Spinal cord (tissue), 10 donors: ENCODE data around the gene RABGEF1. TPM values are rescaled to one million over a fixed set of nuclear protein-coding genes. Genes with fewer than 3 reads are reported as not detected.
A peak's percentile ranks its signal among the peaks of the same experiment; 100 is the strongest.
"Not testable (repeated sequence)": the region's sequence is repeated elsewhere in the genome, so short reads cannot be mapped to it uniquely, and the experiment has no call there.

Source experiments
- DNase-seq, 6 donors: peaks; one replicate each; pipeline versions ENCODE4 v3.0.0 to v3.0.0-alpha.2; 2013 to 2015; ENCODE audit warnings: low spot score in 6 of 6, low read depth in 4 of 6
- H3K27ac ChIP-seq: one replicate; pipeline ENCODE4 v1.5.1; 2013; ENCODE audit warnings: low read depth, low read length, control low read depth
- H3K27me3 ChIP-seq: one replicate; pipeline ENCODE4 v1.6.1; 2013; ENCODE audit warnings: low read length; ENCODE audit not compliant: control insufficient read depth, insufficient read depth
- H3K36me3 ChIP-seq: one replicate; pipeline ENCODE4 v1.6.1; 2013; ENCODE audit warnings: low read length; ENCODE audit not compliant: control insufficient read depth, insufficient read depth
- H3K4me1 ChIP-seq: one replicate; pipeline ENCODE4 v1.6.1; 2013; ENCODE audit warnings: low read length; ENCODE audit not compliant: control insufficient read depth, insufficient read depth
- H3K4me3 ChIP-seq: one replicate; pipeline ENCODE4 v1.5.1; 2013; ENCODE audit warnings: low read depth, low read length, control low read depth
- H3K9me3 ChIP-seq: one replicate; pipeline ENCODE4 v1.6.1; 2013; ENCODE audit warnings: low read length; ENCODE audit not compliant: control insufficient read depth, insufficient read depth
- WGBS: methylation state at CpG from one replicate; pipeline ENCODE4 v1.1.5; 2013; ENCODE audit warnings: missing lambda C conversion rate; ENCODE audit not compliant: insufficient coverage; 5-methylcytosine and 5-hydroxymethylcytosine counted together
- polyA plus RNA-seq, 2 donors: library from polyadenylated mRNA; unstranded; fragments of 120-200 nt; gene quantifications; one replicate each; pipeline ENCODE4 v1.2.1, GENCODE V29; 2013; ENCODE audit not compliant: insufficient read length in 2 of 2
- total RNA-seq, 2 donors: library from RNA; depleted of rRNA in 1 of 2; stranded (reverse); fragments of 120-200 nt in 1 of 2; fragments of >200 nt in 1 of 2; gene quantifications; one replicate each; pipeline versions ENCODE4 v1.2.3 to v1.2.4, GENCODE V29; 2013 to 2014
- donor health status: healthy.

The RABGEF1 gene
- total and polyA plus RNA-seq, 4 donors: 29.6 to 42.5 (median 38.0) TPM

DNA sequence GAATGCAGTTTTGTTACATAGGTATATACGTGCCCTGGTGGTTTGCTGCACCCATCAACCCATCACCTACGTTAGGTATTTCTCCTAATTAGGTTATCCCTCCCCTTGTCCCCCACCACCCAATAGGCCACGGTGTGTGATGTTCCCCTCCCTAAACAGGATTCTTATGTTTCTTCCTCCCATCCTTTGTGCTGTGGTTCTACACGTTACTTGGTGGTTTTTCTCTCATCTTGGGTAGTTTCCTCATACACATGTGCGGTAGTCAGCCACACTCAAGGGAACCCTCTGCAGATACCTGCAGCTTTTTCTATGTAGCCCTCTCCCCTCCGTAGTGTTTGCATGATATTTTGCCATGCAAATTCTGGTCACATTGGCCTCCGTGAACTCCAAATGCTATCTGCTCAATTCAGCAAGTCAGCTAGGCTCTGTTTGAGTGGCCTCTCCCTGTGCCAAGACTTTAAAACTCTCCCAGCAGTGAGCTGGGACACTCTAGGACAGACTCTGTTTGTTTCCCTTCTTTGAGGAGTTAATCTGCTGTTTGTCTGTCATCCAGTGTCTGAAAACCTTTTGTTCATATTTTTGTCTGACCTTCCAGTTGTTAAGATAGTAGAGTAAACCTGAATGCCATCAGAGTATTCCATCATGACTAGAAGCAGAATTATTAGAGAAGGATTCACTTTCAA, 41.0 kb downstream of the RABGEF1 start:
- H3K27me3 ChIP-seq: no peaks in the 10 kb centered on the region
- H3K36me3 ChIP-seq: peaks cover 24% of the 10 kb centered on the region
- H3K9me3 ChIP-seq: no peaks in the 10 kb centered on the region
- H3K4me3 ChIP-seq: no peak overlapping the region
- 83% methylated on average over 7 of the region's 7 CpGs for WGBS
- H3K4me1 ChIP-seq: no peaks in the 10 kb centered on the region
- DNase-seq: no peak
- no peak overlapping the region for H3K27ac ChIP-seq

DNA sequence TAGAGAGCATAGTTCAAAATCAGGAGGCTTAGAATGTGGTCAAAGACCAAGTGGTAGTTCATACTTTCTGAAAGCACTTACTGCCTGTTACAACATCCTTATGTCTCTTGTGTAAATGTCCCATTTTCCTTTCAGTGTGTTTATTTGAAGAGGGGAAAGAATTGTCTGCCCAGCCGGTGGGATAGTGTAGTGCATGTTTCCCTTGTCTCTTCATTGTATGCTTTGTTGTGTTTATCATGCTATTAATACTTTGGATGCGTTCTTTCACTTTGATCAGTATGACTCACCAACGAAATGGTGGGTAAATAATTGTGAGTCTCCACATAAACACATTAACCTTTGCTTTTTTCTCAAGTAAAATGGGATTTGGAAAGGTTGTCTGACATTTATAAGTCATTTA, 42.3 kb downstream of the RABGEF1 start:
- H3K27ac ChIP-seq, H3K27me3 ChIP-seq, DNase-seq, H3K4me1 ChIP-seq, H3K4me3 ChIP-seq, H3K9me3 ChIP-seq: not testable (repeated sequence)
- H3K36me3 ChIP-seq: peaks cover 28% of the 10 kb centered on the region
- no CpG with 5 or more reads among the region's 3 CpGs for WGBS

DNA sequence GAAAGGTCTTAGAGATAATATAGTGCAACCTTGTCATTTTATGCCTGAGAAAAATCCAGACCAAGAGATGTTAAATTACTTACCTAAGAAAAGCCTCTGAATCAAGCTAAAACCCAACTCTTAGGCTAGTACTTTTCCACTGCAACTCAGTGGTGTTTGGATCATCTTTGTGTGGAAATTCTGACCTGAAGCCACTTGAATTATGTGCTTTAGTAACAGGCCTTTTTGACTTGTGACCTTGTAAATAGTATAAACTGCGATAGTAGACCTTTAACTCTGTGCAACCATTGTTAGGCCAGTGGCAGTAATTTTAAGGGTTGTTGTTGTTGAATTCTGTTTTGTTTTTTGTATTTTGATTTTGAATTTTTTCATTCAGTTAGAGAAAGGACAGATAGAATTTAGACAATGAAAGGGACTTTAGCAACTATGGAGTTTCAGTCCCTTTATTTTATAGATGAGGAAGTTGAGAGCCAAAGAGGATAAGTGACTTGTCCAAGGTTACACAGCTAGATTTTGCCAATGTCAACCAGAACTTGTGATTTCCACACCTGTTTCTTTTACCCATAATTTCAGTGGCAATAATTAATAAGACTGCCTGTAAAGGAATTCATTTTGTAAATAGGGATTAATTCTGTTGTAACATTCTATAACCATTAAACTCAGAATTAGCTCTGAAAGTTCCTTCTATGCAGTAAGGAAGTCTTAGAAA, 43.5 kb downstream of the RABGEF1 start:
- H3K9me3 ChIP-seq, H3K4me1 ChIP-seq, H3K27ac ChIP-seq, DNase-seq, H3K27me3 ChIP-seq, H3K4me3 ChIP-seq: not testable (repeated sequence)
- peaks cover 27% of the 10 kb centered on the region for H3K36me3 ChIP-seq
- WGBS: 88% methylated on average over 1 of the region's 1 CpG

DNA sequence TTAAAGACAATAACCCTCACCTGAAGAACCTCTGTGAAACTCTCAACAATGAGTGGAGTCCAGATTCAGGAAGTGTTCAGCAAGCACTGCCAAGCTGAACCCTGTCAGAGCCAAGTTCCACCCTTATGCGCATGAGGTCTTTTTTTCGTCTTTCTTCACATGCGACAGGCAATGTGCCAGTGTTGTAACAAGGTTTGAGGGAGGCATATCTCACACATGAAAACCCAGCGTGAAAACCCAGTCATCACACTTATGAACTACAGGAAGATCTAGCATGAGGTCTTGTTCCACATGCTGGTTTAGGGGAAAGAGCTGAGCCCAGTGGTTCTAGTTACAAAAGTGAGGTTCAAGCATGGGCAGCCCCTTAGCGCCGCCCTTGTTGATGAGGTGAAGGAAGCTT, 49.7 kb downstream of the RABGEF1 start:
- H3K27me3 ChIP-seq: no peaks in the 10 kb centered on the region
- no peaks in the 10 kb centered on the region for H3K4me1 ChIP-seq
- H3K4me3 ChIP-seq: no peak overlapping the region
- WGBS: 96% methylated on average over 3 of the region's 6 CpGs
- H3K36me3 ChIP-seq: peaks cover 34% of the 10 kb centered on the region
- H3K27ac ChIP-seq: no peak overlapping the region
- no peak for DNase-seq
- H3K9me3 ChIP-seq: no peaks in the 10 kb centered on the region

DNA sequence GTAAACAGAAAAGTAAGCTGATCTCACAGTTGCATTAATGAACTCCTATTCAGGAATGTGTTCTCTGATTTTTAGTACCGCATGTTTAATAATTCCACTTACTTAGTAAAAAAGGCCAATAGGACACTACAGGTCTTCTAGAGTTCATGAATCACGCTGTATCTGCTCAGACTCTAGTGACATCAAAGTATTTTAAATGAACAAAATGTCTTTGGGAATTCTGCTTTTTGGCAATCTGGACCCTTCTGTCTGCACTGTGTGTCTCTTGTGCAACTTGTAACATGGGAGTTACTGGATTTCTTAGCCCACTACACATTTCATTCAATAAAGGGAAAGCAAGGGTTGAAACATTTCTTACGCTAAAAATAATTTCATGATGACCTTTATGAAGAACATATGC, 50.2 kb downstream of the RABGEF1 start:
- H3K4me1 ChIP-seq: no peaks in the 10 kb centered on the region
- H3K27ac ChIP-seq: no peak overlapping the region
- no peaks in the 10 kb centered on the region for H3K9me3 ChIP-seq
- H3K27me3 ChIP-seq: no peaks in the 10 kb centered on the region
- no peak overlapping the region for H3K4me3 ChIP-seq
- 100% methylated on average over 1 of the region's 3 CpGs for WGBS
- H3K36me3 ChIP-seq: peaks cover 31% of the 10 kb centered on the region
- DNase-seq: no peak

DNA sequence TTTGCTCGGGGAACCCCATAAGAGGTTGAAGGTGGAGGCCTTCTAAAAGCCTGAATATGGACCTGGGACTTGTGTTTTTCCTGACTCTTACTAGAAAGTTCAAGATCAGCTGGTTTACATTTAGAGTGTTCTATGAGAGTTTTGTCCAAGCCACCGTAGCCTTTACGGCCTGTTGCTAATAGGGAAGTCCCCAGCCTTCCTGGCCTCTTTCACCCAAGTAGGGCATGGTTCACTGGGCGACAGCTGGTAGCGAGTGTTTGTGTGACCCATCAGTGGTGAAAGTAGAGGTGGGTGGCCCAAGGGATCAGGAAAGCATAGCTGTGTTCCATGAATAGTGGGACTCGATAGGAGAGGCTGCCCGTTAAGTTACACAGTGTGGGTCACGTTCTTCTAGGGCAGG, 60.1 kb downstream of the RABGEF1 start:
- H3K27ac ChIP-seq: no peak overlapping the region
- no peaks in the 10 kb centered on the region for H3K9me3 ChIP-seq
- no peaks in the 10 kb centered on the region for H3K27me3 ChIP-seq
- WGBS: 98% methylated on average over 7 of the region's 8 CpGs
- no peak overlapping the region for H3K4me3 ChIP-seq
- DNase-seq: no peak
- H3K36me3 ChIP-seq: peaks cover 58% of the 10 kb centered on the region
- no peaks in the 10 kb centered on the region for H3K4me1 ChIP-seq

DNA sequence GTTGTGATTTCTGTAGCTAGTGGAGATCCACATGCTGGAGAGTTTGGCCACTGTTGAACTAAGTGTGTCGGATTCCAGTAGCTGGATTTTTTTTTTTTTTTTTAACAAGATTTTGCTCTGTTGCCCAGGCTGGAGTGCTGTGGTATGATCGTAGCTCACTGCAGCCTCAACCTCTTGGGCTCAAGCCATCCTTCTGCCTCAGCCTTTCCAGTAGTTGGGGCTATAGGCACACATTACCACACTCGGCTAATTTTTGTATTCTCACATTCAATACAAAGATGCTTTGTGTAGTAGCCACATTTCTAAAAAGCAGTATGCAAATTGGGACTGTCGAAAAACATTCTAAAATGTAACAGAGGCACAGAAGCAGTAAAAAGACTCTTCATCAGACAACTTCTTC, 63.5 kb downstream of the RABGEF1 start:
- Histone ChIP-seq H3K4me1 (no peaks in the 10 kb centered on the region), H3K27me3 (no peaks in the 10 kb centered on the region), H3K36me3 (peaks cover 56% of the 10 kb centered on the region), H3K4me3 (no peak overlapping the region), H3K9me3 (no peaks in the 10 kb centered on the region), H3K27ac (no peak overlapping the region)
- DNase-seq: peak in 1 of 6 donors; percentile 38
- 100% methylated on average over 1 of the region's 4 CpGs for WGBS

DNA sequence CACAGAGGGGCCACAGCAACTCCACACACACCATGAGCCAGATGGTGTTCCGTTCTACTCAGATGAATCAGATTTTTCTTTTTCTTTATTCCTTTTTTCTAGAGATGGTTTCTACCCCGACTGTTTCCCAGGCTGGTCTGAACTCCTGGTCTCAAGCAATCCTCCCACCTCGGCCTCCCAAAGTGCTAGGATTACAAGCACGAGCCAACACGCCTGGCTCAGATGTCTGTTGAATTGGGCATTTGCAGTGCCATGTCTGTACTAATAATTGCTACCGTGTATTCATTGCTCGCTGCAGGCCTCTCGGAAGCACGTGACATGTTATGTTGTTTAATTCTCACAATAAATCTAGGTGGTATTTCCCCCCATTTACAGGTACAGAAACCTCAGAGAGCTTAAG, 67.2 kb downstream of the RABGEF1 start:
- H3K4me1 ChIP-seq: no peaks in the 10 kb centered on the region
- H3K9me3 ChIP-seq: no peaks in the 10 kb centered on the region
- H3K36me3 ChIP-seq: peaks cover 44% of the 10 kb centered on the region
- no peak overlapping the region for H3K27ac ChIP-seq
- DNase-seq: no peak
- no peak overlapping the region for H3K4me3 ChIP-seq
- WGBS: 98% methylated on average over 5 of the region's 9 CpGs
- H3K27me3 ChIP-seq: no peaks in the 10 kb centered on the region

DNA sequence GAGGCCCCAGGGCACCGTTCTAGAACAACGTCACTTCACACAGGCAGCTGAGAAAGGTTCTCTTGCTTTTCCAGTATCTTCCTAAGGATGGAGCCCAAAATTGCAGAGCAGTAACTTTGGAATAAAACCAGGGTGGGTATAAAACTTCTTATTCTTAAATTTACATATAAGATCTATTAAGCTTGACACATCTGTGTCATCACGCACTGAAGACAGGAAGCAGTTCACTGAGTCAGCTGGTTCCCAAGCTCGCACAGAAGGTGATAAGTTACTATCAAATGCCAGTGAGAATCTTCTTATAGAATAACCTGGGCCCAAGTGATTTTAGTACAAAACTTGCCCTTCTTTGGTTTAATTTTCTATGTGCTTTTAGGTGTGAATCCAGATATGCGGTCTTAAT, 70.2 kb downstream of the RABGEF1 start:
- WGBS: 100% methylated on average over 1 of the region's 5 CpGs
- H3K9me3 ChIP-seq: no peaks in the 10 kb centered on the region
- H3K4me1 ChIP-seq: no peaks in the 10 kb centered on the region
- H3K36me3 ChIP-seq: peaks cover 31% of the 10 kb centered on the region
- H3K27me3 ChIP-seq: no peaks in the 10 kb centered on the region
- no peak overlapping the region for H3K4me3 ChIP-seq
- DNase-seq: peak in 1 of 6 donors; percentile 23
- no peak overlapping the region for H3K27ac ChIP-seq
